HL-60 (cell line): ENCODE results near the gene MED17.

Experiments used
- DNase-seq, 2 experiments: peaks; one replicate each; pipeline ENCODE4 v3.0.0-alpha.2; 2010 to 2020; ENCODE audit warnings: low read depth in 1 of 2, low spot score in 1 of 2
- H3K27ac ChIP-seq: fragments of 250-450 bp; sonication (Bioruptor Pico); replicated peaks from 2 replicates; pipeline ENCODE4 v1.5.1; 2020; ENCODE audit warnings: mild to moderate bottlenecking, moderate library complexity
- H3K27me3 ChIP-seq: fragments of 250-450 bp; sonication (Bioruptor Pico); 2 replicates; pipeline ENCODE4 v1.5.1; 2021; ENCODE audit warnings: mild to moderate bottlenecking, moderate library complexity; ENCODE audit not compliant: insufficient read depth, poor library complexity, severe bottlenecking
- H3K4me3 ChIP-seq: replicated peaks from 2 replicates; pipeline ENCODE4 v1.5.1; 2011; ENCODE audit warnings: mild to moderate bottlenecking, control low read depth, low read length; ENCODE audit not compliant: insufficient read depth
- CTCF ChIP-seq: IDR thresholded peaks from one replicate; pipeline ENCODE4 v1.5.1; 2011; ENCODE audit warnings: low read length, control low read depth, inconsistent platforms; ENCODE audit not compliant: insufficient read depth
- GABPA ChIP-seq: IDR thresholded peaks from 2 replicates; pipeline ENCODE4 v1.6.1; 2012; ENCODE audit warnings: low read depth
- POLR2AphosphoS5 ChIP-seq: IDR thresholded peaks from 2 replicates; pipeline ENCODE4 v1.6.1; 2012; ENCODE audit warnings: low read depth
- REST ChIP-seq: IDR thresholded peaks from 2 replicates; pipeline ENCODE4 v1.6.1; 2012; ENCODE audit warnings: low read depth; ENCODE audit not compliant: insufficient replicate concordance
- SPI1 ChIP-seq: IDR thresholded peaks from 2 replicates; pipeline ENCODE4 v1.6.1; 2012; ENCODE audit warnings: low read depth, mild to moderate bottlenecking, borderline replicate concordance

MED17 gene

GRCh38 chr11:93747122-93747521 lies 37.0 kb upstream of the MED17 start:
- no peaks in the 10 kb centered on the region for H3K27me3 ChIP-seq
- no peak overlapping the region for H3K4me3 ChIP-seq
- DNase-seq: no peak
- H3K27ac ChIP-seq: no peak overlapping the region
- TF ChIP-seq POLR2AphosphoS5: no peak
- no peak for TF ChIP-seq CTCF
- TF ChIP-seq REST: no peak
- TF ChIP-seq SPI1: no peak
- no peak for TF ChIP-seq GABPA

GRCh38 chr11:93751001-93751400 lies 33.1 kb upstream of the MED17 start:
- no peak for DNase-seq

GRCh38 chr11:93753241-93753640 lies 30.8 kb upstream of the MED17 start:
- DNase-seq: no peak
- H3K27me3 ChIP-seq: no peaks in the 10 kb centered on the region
- no peak for TF ChIP-seq GABPA
- no peak for TF ChIP-seq SPI1
- no peak for TF ChIP-seq POLR2AphosphoS5
- no peak for TF ChIP-seq REST
- H3K4me3 ChIP-seq: no peak overlapping the region
- H3K27ac ChIP-seq: no peak overlapping the region

More at GRCh38 chr11:93751001-93751400, 33.1 kb upstream of the MED17 start:
- H3K27me3 ChIP-seq: no peaks in the 10 kb centered on the region
- TF ChIP-seq REST (no peak), POLR2AphosphoS5 (no peak), GABPA (no peak), SPI1 (no peak), CTCF (no peak)
- H3K27ac ChIP-seq: no peak overlapping the region
- no peak overlapping the region for H3K4me3 ChIP-seq

GRCh38 chr11:93756748-93757147 lies 27.3 kb upstream of the MED17 start:
- no peak overlapping the region for H3K4me3 ChIP-seq
- TF ChIP-seq POLR2AphosphoS5 (no peak), REST (no peak), SPI1 (no peak), GABPA (no peak), CTCF (no peak)
- no peaks in the 10 kb centered on the region for H3K27me3 ChIP-seq
- no peak overlapping the region for H3K27ac ChIP-seq
- no peak for DNase-seq
